Stimulated activated CD8-positive, alpha-beta memory T cell treated with anti-CD3 and anti-CD28 coated beads, Interleukin-4, amount 100 ng/mL, for 24 hours (primary cell): ENCODE measurements around the gene GSTA5.
"Not testable (repeated sequence)": the region's sequence is repeated elsewhere in the genome, so short reads cannot be mapped to it uniquely, and the experiment has no call there.

ENCODE experiments used
- DNase-seq: peaks from one replicate; pipeline ENCODE4 v3.0.0-alpha.2; 2020; ENCODE audit warnings: low read depth

The GSTA5 gene

DNA sequence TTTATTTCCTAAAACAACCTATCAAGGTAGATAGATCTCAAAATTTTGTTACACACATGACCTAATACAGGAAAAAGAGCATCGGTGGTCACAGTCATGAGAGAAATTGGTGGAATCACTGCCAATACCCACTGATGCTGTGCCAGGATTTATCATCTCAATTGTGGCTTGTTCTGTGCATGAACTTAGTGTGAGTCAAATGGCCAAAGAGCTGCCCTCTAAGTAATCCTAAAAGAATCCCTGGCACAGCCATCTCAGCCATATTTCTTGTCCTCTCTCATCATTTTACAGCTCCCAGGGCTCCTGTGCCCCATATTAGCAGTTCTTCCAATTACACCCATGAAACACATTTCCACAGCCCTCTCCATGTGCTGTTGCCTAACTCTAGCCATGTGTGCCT, 6.1 kb downstream of the GSTA5 start:
- DNase-seq: no peak

DNA sequence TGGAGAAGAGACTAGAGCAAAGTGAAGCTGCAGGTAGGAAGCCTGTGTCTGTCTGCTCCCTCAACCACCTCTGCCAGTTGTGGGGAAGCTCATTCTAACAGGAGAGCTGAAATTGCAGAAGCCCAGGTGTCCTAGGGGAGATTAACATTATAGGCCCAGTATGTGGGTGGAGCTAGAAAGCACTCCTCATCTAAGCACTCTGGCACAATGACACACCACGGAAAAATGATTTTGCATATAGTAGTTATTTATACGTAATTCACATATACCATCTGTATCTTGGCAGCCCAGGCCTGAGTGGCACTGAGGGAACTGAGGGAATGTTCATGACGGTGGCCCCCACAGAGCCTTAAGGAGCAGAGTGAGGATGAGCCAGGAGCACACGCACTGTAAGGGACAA, 9.7 kb downstream of the GSTA5 start:
- DNase-seq: not testable (repeated sequence)

DNA sequence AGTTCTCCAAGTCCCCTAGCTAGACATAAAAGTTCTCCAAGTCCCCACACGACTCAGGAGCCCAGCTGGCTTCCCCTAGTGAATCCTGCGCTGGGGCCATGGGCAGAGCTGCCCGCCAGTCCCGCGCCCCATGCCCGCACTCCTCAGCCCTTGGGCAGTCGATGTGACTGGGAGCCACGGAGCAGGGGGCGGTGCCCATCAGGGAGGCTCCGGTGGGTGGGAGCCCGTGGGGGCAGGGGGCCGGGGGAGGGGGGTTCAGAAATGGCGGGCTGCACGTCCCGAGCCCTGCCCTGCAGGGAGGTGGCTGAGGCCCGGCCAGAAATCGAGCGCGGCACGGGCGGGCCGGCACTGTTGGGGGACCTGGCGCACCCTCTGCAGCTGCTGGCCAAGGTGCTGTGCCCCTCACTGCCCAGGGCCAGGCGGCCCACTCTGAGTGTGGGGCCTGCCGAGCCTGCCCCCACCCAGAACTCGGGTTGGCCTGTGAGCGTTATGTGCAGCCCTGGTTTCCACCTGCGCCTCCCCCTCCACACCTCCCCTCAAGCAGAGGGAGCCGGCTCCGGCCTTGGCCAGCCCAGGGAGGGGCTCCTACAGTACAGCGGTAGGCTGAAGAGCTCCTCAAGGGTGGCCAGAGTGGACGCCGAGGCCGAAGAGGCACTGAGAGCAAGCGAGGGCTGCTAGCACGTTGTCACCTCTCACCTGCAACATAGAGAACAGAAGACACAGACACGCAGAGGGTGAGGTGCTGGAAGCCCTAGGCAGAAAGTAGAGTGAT, 11.4 kb downstream of the GSTA5 start:
- no peak for DNase-seq

DNA sequence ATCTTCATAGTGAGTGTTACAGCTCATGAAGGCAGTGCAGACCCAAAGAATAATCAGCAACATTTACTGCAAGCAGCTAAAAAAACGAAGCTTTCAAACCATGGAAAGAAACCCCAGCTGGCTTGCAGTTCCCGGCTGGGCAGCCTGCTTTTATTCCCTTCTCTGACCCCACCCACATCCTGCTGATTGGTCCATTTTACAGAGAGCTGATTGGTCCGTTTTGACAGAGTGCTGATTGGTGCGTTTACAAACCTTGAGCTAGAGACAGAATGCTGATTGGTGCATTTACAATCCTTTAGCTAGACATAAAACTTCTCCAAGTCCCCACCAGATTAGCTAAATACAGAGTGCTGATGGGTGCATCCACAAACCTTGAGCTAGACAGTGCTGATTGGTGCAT, 12.0 kb downstream of the GSTA5 start:
- DNase-seq: not testable (repeated sequence)

DNA sequence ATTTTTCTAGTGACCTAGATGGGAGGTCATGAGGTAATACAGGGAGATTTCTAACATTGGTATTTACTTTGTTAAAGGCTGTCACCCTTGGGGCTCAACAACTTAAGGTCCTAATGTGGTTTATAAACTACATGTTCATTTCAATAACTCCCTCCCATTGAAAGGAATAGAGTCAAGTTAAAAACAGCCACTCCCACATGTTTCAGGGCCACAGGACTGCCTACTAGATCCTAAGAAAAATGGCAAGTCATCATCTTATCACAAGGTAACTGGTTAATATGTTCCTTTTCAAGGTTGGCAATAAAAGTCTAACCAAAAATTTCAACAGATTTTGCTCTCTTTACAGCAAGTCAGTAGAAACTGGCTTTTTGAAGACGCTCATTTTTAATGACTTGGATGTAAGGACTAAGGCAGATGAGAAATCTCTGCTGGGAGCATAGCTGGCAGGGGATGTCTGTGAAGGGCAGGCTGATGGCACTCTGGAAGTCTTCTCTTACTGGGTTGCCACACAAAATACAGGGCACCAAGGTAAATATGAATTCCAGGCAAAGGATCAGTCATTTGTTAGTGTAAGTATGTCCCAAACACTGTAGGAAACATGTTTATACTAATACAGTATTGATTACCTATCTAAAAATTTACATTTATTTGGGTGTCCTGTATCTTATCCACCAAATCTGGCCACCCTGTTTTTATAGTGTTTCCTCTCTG, 13.4 kb downstream of the GSTA5 start:
- not testable (repeated sequence) for DNase-seq

DNA sequence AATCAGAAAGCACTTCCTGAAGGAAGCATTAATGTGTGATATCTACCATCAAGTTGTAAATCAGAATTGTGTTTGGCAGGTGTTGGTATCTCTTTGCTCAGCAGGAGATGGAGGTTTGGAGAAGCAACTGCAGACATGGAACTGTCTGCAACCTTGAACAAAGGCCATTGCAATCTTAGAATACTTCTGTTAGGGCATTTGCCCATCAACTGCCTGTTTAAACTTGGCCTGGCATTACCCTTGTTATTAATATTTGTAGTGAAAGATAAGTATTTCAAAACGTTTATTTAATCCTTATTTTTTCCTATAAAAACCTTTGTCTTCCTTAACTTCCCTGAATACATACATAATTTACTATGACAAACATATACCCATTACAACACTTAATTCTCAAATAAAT, 14.1 kb downstream of the GSTA5 start:
- no peak for DNase-seq

DNA sequence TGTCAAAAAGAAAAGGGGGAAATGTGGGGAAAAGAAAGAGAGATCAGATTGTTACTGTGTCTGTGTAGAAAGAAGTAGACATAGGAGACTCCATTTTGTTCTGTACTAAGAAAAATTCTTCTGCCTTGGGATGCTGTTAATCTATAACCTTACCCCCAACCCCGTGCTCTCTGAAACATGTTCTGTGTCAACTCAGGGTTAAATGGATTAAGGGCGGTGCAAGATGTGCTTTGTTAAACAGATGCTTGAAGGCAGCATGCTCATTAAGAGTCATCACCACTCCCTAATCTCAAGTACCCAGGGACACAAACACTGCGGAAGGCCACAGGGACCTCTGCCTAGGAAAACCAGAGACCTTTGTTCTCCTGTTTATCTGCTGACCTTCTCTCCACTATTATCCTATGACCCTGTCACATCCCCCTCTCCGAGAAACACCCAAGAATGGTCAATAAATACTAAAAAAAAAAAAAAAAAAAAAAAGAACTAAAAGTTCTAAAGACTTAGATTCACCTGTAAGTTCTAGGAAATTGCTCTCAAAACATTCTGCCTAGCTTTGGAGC, 14.6 kb downstream of the GSTA5 start:
- not testable (repeated sequence) for DNase-seq

DNA sequence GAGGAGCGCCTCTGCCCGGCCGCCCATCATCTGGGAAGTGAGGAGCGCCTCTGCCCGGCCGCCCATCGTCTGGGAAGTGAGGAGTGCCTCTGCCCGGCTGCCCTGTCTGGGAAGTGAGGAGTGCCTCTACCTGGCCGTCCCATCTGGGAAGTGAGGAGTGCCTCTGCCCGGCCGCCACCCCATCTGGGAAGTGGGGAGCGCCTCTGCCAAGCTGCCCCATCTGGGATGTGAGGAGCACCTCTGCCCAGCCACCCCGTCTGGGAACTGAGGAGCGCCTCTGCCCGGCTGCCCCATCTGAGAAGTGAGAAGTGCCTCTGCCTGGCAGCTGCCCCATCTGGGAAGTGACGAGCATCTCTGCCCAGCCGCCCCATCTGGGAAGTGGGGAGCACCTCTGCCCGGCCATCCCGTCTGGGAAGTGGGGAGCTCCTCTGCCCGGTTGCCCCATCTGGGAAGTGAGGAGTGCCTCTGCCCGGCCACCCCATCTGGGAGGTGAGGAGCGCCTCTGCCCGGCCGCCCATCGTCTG, 15.3 kb downstream of the GSTA5 start:
- DNase-seq: not testable (repeated sequence)

DNA sequence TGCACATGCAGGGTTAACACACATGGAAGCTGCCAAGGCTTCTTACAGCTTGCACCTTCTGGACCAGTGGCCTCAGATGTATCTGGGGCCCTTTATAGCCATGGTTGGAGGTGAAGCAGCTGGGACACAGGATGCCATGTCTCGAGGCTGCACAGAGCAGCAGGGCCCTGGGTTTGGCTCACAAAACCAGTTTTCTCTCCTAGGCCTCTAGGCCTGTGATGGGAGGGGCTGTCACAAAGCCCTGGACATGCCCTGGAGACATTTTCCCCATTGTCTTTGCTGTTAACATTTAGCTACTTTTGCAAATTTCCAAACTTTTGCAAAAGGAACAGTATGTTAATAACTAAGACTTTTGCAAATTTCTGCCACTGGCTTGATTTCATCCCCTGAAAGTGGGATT, 18.8 kb downstream of the GSTA5 start:
- no peak for DNase-seq

DNA sequence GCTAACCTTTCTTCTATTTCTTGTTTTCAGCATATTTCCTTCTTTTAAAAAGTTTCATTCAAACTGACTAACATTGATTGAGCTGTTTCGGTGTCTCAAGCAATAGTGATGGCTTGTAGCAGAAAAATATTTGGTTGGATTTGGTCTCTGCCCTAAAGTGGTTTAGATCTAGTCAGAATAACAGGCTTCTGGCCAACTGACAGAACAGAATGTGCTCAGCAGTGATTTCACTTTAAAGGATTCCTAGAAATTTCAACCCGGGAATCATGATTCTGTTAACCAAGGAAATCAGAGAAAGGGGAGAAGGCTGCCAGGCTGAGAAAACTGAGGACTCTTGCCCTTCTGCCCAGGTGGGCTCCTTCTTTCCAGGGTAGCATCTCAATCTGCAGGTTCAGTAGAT, 20.4 kb downstream of the GSTA5 start:
- DNase-seq: no peak

DNA sequence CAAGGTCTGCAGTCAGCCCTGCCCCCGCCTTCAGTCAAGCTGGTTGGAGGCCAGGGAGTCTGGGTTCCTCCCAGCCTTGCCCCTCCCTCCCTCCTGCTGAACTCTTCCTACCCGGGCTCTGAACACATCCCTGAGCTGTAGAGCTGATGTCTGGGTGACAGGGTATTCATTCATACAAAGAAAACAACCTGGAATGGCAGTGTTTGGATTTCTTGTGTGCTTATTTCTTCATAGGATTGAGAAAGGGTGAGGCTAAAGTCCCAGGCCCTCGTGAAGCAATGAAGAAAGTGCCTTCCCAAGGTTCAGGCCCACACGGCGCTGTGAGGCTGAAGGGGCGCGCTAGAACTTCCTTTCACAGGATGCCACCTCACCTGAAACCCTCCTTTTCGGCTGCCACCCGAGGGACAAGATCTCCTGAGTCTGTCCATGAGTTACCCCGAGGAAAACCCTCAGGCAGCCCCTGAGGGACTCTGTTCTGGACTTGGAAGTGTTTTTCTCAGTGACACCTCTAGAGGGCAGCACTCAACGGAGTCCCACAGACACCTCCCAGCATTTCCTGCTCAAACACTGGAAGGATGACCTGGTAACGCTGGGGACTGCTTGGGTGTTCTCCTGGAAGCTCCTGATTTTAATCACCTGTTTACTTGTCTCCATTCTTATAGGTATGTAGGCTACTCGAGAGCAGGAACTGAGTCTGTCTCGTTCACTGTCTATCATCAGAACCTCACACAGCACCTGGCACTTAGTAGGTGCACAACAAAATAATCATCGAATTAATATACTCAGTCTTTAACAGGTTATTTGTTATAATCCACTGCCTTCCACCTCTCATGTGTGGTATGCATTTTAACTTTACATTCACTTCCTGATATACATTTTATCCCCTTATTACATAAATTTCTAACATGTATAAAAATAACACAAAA, 25.2 kb downstream of the GSTA5 start:
- DNase-seq: peak; percentile 12

DNA sequence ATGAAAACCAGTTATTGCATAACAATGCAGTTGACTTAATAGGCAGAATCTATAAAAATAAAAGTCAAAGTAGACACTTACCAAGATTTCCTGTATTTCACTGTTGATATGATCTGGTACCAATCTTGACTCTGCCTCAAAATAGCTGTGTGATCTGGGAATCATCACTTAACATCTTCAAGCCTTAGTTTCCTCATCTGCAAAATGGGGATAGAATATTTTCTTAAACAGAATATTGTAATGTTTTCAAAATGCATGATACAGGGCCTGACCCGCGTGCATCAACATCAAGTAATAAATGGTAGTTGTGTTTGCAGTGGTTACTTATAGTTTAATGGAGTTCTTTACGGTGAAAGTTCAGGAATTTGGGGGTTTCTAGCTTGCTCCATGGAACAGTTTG, 26.1 kb downstream of the GSTA5 start:
- DNase-seq: not testable (repeated sequence)

DNA sequence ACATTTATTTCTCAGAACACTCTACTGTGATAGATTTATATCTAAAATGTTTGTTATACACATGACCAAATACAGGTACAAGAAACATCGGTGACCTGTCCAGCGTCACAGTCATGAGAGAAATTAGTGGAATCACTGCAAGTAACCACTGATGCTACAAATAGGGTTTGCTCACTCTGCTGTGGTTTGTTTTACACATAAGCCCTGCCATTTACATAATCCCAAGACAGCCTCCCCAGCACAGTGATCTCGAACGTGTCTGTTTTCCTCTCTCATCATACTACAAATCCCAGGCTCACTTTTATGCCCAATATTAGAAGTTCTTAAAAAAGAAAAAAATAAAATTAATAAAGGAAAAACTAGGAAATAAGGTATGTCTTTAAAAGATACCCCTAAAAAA, 30.8 kb downstream of the GSTA5 start:
- not testable (repeated sequence) for DNase-seq

DNA sequence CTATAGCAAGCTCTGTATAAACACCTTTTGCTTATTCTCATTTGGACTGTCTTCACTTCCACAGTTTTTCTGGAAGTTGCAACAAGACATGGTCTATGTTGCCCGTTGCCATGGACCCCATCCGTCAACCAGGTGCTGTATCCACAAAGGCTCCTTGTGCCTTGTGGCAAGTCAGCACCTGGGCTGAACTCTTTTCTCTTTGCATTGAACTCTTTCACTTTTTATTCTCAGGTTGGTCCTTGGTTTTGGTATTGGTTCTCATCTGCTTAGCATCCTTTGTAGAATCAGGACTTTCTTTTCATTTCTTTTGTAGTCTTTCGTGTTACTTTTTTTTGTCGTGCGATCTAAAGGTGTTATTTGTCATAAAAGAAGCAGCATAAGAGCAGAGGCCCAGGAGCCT, 32.0 kb downstream of the GSTA5 start:
- DNase-seq: no peak

DNA sequence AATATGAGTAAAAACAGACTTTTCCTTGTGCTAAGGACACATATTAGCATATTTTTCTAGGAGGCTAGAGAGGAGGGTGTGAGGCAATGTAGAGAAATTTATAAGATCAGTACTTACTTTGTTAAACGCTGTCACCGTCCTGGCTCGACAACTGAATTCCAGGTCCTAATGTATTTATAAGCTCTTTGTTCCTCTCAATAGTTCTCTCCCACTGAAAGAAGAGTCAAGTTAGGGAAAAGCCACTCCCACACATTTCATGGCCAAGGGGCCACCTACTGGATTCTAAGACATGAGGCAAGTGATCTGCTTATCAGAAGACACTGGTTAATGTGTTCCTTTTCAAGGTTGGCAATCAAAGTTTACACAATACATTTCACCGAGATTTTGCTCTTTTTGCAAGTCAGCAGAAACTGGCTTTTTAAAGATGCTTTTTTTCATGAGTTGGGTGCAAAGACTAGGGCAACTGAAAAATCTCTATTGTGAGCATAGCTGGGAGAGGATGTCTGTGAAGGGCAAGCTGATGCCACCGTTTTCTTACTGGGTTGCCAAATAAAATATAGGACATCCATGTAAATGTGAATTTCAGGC, 36.9 kb downstream of the GSTA5 start, which contains the start of gene GSTA1:
Gene GSTA1 (minus strand): TSS at position 149 of the 588 bp plus-strand sequence. CDS start 4,549 bp downstream, outside the sequence.
- DNase-seq: not testable (repeated sequence)

DNA sequence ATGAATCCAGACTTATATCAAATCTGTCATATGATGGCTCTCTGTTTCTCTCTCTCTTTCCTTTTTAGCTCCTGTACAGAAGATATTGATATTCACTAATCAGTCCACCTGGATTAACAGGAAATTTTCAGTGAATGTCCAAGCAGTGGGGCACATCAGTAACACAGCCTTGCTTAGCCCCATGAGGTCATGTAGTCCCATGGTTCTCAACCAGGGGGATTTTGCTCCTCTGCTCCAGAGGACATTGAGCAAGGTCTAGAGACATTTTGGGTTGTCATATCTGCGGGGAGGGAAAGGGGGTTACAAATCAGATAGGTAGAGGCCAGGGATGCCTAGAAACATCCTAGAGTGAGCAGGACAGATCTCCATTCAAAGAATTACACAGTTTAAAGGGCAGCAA, 37.8 kb downstream of the GSTA5 start:
- no peak for DNase-seq

DNA sequence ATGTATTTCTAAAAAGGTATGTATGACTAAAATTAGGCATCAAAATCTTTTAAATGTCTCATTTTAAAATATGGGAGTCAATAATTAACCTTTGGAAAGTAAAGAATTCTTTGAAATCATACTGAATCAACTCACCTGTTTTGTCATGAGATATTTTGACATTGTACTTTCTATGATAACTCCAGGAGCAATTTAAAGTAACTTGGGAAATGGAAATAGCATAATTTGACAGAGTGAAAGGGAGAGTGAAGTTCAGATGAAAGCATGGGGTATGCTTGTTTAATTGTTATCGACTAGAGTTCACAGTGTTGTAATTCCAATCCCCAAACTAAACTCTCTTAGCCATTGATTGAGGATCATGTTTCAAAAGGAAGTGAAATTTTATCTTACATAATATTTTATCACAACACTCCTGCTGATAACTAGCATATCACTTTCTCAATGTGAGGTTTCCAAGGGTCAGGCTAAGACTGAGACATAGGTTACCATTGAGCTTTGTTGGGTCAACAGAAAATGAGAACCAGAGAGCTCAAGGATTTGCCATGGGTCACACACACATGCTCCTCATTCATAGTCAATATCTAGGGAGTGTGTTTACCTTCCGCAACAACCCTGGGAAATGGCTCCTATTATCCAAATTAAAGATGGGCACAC, 39.3 kb downstream of the GSTA5 start:
- DNase-seq: no peak

DNA sequence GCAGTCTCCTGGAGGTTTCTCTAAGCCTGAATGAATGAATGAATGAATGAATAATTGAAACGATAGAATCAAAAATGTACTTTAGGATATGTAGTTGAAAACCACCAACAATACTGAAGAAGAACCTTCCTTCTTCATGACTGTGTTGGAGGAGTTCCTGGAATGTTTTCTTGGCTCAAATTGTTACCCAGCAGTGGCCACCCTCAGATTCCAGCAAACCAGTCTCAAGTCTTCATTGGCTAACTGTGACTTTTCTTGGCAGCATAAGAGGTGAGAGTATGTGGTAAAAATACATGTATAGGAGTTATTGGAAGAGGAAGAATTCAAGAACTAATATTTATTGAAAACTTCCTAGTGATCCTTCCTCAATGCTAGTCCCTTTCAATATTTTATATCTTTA, 41.3 kb downstream of the GSTA5 start:
- not testable (repeated sequence) for DNase-seq

DNA sequence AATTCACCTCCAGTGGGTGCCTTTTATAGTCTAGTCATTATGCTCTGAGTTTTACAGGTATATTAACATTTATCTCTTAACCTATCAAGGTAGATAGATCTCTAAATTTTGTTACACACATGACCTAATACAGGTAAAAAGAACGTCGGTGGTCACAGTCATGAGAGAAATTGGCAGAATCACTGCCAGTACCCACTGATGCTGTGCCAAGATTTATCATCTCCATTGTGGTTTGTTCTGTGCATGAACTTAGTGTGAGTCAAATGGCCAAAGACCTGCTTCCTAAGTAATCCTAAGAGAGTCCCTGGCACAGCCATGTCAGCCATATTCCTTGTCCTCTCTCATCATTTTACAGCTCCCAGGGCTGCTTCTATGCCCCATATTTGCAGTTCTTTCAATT, 46.2 kb downstream of the GSTA5 start:
- not testable (repeated sequence) for DNase-seq

DNA sequence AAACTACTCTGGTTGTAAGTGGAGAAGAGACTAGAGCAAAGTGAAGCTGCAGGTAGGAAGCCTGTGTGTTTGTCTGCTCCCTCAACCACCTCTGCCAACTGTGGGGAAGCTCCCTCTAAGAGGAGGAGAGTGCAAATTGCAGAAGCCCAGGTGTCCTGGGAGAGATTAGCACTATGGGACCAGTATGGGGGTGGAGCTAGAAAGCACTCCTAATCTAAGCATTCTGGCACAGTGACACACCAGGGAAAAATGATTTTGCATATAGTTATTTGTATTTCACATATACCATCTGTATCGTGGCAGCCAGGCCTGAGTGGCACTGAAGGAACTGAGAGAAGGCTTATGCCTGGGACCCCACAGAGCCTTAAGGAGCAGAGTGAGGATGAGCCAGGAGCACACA, 49.8 kb downstream of the GSTA5 start:
- DNase-seq: no peak

DNA sequence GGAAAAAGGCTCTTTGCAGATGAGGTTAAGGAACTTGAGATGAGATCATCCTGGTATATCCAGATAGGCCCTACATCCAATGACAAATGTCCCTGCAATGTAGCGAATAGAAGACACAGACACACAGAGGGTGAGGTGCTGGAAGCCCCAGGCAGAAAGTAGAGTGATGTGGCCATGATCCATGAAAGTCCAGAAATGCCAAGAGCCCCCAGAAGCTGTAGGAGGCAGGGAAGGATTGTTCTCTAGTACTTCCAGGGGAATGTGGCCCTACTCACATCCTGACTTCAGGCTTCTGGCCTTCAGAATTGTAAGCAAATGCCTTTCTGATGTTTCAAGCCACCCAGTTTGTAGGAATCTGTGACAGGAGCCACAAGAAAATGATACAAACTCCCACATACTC, 51.0 kb downstream of the GSTA5 start:
- DNase-seq: not testable (repeated sequence)
